Astrocyte (in vitro differentiated cells and primary cell): ENCODE data around the gene CADPS. TPM values are rescaled to one million over a fixed set of nuclear protein-coding genes. Genes with fewer than 3 reads are reported as not detected.

ENCODE experiments used
- DNase-seq: peaks from one replicate; pipeline ENCODE4 v3.0.0-alpha.2; 2010; ENCODE audit warnings: low read depth
- FAIRE-seq: peaks from 2 replicates; lab custom pipeline; 2011; peaks lifted over from hg19 to GRCh38; lab: Jason Lieb, UNC
- H2AFZ ChIP-seq: 2 replicates; pipeline ENCODE4 v1.6.0; 2012; ENCODE audit warnings: low read depth, low read length, inconsistent platforms
- H3K27ac ChIP-seq: 2 replicates; pipeline ENCODE4 v1.5.1; 2011; ENCODE audit warnings: low read depth, low read length, inconsistent platforms
- H3K27me3 ChIP-seq: 2 replicates; pipeline ENCODE4 v1.6.0; 2011; ENCODE audit warnings: low read length, inconsistent platforms; ENCODE audit not compliant: insufficient read depth
- H3K36me3 ChIP-seq: 2 replicates; pipeline ENCODE4 v1.5.1; 2011; ENCODE audit warnings: low read length, inconsistent platforms; ENCODE audit not compliant: insufficient read depth
- H3K4me1 ChIP-seq: 2 replicates; pipeline ENCODE4 v1.5.1; 2011; ENCODE audit warnings: low read length, inconsistent platforms; ENCODE audit not compliant: insufficient read depth
- H3K4me2 ChIP-seq: 2 replicates; pipeline ENCODE4 v1.6.0; 2012; ENCODE audit warnings: low read length, inconsistent platforms
- H3K4me3 ChIP-seq: 2 replicates; pipeline ENCODE4 v1.5.1; 2011; ENCODE audit warnings: low read depth, mild to moderate bottlenecking, low read length, inconsistent platforms; ENCODE audit not compliant: insufficient read depth
- H3K79me2 ChIP-seq: 2 replicates; pipeline ENCODE4 v1.6.0; 2012; ENCODE audit warnings: mild to moderate bottlenecking, low read length, inconsistent platforms; ENCODE audit not compliant: insufficient read depth
- H3K9ac ChIP-seq: 2 replicates; pipeline ENCODE4 v1.6.0; 2012; ENCODE audit warnings: mild to moderate bottlenecking, low read length, inconsistent platforms
- H3K9me3 ChIP-seq: 2 replicates; pipeline ENCODE4 v1.5.1; 2012; ENCODE audit warnings: low read depth, mild to moderate bottlenecking, low read length, inconsistent platforms; ENCODE audit not compliant: insufficient read depth
- H4K20me1 ChIP-seq: 2 replicates; pipeline ENCODE4 v1.6.0; 2012; ENCODE audit warnings: low read length, inconsistent platforms; ENCODE audit not compliant: insufficient read depth
- H3K27ac Mint-ChIP-seq: one replicate; pipeline ENCODE4 v1.8.0; 2021; ENCODE audit warnings: mild to moderate bottlenecking, mixed read lengths; ENCODE audit not compliant: unreplicated experiment
- H3K27me3 Mint-ChIP-seq: one replicate; pipeline ENCODE4 v1.8.0; 2021; ENCODE audit warnings: low read depth, mixed read lengths; ENCODE audit not compliant: unreplicated experiment
- H3K36me3 Mint-ChIP-seq: one replicate; pipeline ENCODE4 v1.8.0; 2021; ENCODE audit warnings: low read depth, mixed read lengths; ENCODE audit not compliant: unreplicated experiment
- H3K4me1 Mint-ChIP-seq: one replicate; pipeline ENCODE4 v1.8.0; 2021; ENCODE audit warnings: low read depth, mixed read lengths; ENCODE audit not compliant: unreplicated experiment
- H3K4me3 Mint-ChIP-seq: one replicate; pipeline ENCODE4 v1.8.0; 2021; ENCODE audit warnings: mild to moderate bottlenecking, moderate library complexity, mixed read lengths; ENCODE audit not compliant: unreplicated experiment
- H3K9me3 Mint-ChIP-seq: one replicate; pipeline ENCODE4 v1.8.0; 2021; ENCODE audit warnings: mild to moderate bottlenecking, mixed read lengths; ENCODE audit not compliant: unreplicated experiment
- CTCF ChIP-seq: IDR thresholded peaks from 2 replicates; pipeline ENCODE4 v1.5.1; 2011; ENCODE audit warnings: low read depth, mild to moderate bottlenecking, inconsistent platforms, low read length, moderate library complexity; ENCODE audit not compliant: insufficient read depth
- EZH2 ChIP-seq: IDR thresholded peaks from 2 replicates; pipeline ENCODE4 v1.6.1; 2012; ENCODE audit warnings: mild to moderate bottlenecking, low read length, inconsistent platforms; ENCODE audit not compliant: insufficient read depth
- total RNA-seq: library from RNA; stranded (reverse); gene quantifications from 2 replicates; pipeline ENCODE4 v1.2.1, GENCODE V29; 2021

Gene CADPS
- total RNA-seq, 1 donor from 2014 or later = 5.4 TPM

- FAIRE-seq = no peak
- no peak overlapping the region for H3K27ac ChIP-seq
- TF ChIP-seq EZH2 (no peak), CTCF (no peak)
- no peaks in the 10 kb centered on the region for H3K4me1 ChIP-seq
- H2AFZ ChIP-seq = no peak overlapping the region
- H3K36me3 Mint-ChIP-seq = no peaks in the 10 kb centered on the region
- no peaks in the 10 kb centered on the region for H3K9me3 ChIP-seq
- H3K4me2 ChIP-seq = no peak overlapping the region
- no peak overlapping the region for H3K4me3 ChIP-seq
- H3K4me1 Mint-ChIP-seq = no peaks in the 10 kb centered on the region
- peaks cover 6% of the 10 kb centered on the region for H3K27me3 Mint-ChIP-seq
- H3K4me3 Mint-ChIP-seq = no peak overlapping the region
- H3K27me3 ChIP-seq = no peaks in the 10 kb centered on the region
- no peak overlapping the region for H3K27ac Mint-ChIP-seq
- H3K9me3 Mint-ChIP-seq = no peaks in the 10 kb centered on the region
- H3K36me3 ChIP-seq = no peaks in the 10 kb centered on the region
- no peak for DNase-seq
- no peaks in the 10 kb centered on the region for H4K20me1 ChIP-seq
- H3K9ac ChIP-seq = no peak overlapping the region
- H3K79me2 ChIP-seq = no peaks in the 10 kb centered on the region
These were observed 236.9 kb downstream of the CADPS start for GRCh38 chr3:62638316-62638715.

DNA sequence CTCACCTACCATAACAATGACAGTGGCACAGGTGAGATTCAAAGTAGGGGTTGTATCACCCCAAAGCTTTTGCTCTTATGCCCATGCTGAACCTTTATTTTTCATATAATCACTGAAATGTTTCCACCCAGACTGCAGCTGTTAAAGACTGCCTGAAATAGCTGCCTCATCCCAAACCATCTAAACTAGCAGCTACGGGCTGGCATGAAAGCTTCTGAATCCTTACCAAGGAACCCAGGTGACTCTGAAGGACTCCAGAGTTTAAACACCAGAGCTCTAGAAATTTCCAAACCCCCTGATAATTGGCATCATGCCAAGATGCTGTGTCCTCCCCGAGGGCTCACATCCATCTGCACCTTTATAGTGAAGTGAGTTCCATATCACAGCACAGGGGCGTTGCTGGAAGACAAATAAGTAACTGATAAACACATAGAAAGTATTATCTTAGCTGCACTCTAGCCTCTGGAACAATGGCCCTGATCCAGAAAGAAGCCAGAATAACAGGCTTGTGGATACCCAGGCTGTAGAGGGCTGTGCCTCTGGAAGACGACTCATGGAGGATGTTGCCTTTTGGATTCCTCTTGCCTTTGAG is 238.9 kb downstream of the CADPS start:
- Mint-ChIP-seq H3K4me3 (no peak overlapping the region), H3K27ac (no peak overlapping the region), H3K9me3 (no peaks in the 10 kb centered on the region), H3K4me1 (no peaks in the 10 kb centered on the region), H3K36me3 (no peaks in the 10 kb centered on the region), H3K27me3 (peaks cover 12% of the 10 kb centered on the region)
- no peaks in the 10 kb centered on the region for H3K9me3 ChIP-seq
- H3K4me1 ChIP-seq = no peaks in the 10 kb centered on the region
- no peak overlapping the region for H3K4me3 ChIP-seq
- no peak overlapping the region for H3K27ac ChIP-seq
- H3K9ac ChIP-seq = no peak overlapping the region
- DNase-seq (no peak), FAIRE-seq (no peak)
- no peak overlapping the region for H2AFZ ChIP-seq
- no peaks in the 10 kb centered on the region for H3K27me3 ChIP-seq
- H3K79me2 ChIP-seq = no peaks in the 10 kb centered on the region
- H3K36me3 ChIP-seq = no peaks in the 10 kb centered on the region
- TF ChIP-seq EZH2 = no peak
- no peak for TF ChIP-seq CTCF
- H3K4me2 ChIP-seq = no peak overlapping the region
- H4K20me1 ChIP-seq = no peaks in the 10 kb centered on the region

DNA sequence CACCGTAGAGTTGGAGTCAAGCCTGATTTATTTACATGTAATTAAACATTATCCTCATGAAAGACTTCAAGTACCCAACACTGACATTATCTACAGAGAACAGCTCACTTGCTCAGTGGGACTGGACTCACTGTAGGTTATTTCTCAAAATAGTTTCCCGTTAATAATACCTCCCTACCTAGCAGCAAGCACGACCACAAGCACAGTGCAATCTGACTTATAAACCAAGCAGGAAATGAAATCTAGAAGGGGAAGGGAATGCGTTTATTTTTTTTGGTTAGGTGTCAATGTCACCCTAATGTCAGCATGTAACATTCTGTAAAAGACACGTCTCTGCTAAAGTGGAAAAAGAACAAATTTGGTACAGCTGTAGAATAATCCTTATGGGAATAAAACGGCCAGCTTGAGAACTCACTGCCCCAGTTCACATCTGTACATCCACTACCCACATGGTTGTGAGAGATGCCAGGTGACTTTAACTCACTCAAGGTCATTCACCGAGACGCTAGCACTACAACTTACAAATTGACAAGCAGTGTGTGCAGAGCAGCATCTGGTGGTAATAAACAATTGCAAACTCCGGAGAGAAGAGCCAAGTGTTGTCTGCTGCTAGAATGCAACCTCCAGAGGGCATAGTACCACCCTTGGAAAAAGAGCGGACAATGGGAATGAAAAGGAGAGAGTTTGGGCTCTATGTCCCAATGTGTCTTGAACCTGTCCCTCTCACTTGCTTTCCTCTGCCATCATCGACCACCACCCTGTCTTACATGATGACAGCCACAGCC is 242.5 kb downstream of the CADPS start:
- Histone ChIP-seq H3K79me2 (no peaks in the 10 kb centered on the region), H3K9ac (no peak overlapping the region), H3K27me3 (no peaks in the 10 kb centered on the region), H3K4me2 (no peak overlapping the region), H2AFZ (no peak overlapping the region), H3K4me3 (no peak overlapping the region), H4K20me1 (no peaks in the 10 kb centered on the region), H3K36me3 (no peaks in the 10 kb centered on the region), H3K9me3 (no peaks in the 10 kb centered on the region), H3K27ac (no peak overlapping the region), H3K4me1 (no peaks in the 10 kb centered on the region)
- Mint-ChIP-seq H3K27me3 (peaks cover 12% of the 10 kb centered on the region), H3K27ac (no peak overlapping the region), H3K36me3 (no peaks in the 10 kb centered on the region), H3K4me3 (no peak overlapping the region), H3K4me1 (no peaks in the 10 kb centered on the region), H3K9me3 (no peaks in the 10 kb centered on the region)
- no peak for TF ChIP-seq EZH2
- TF ChIP-seq CTCF = no peak
- DNase-seq (no peak), FAIRE-seq (no peak)
